Hematopoietic multipotent progenitor cell treated with erythropoietin and hydrocortisone succinate and interleukin-3 and kit ligand, for 17 days (in vitro differentiated cells): ENCODE data around the gene S100A11.

Source experiments
- DNase-seq: peaks from one replicate; pipeline ENCODE4 v3.0.0-alpha.2; 2015; ENCODE audit warnings: low spot score

S100A11 gene

GRCh38 chr1:152001631-152002584, 34.9 kb downstream of the S100A11 start:
- DNase-seq, result peak; percentile 84

- DNase-seq, result no peak
These were observed 35.7 kb downstream of the S100A11 start for GRCh38 chr1:152000964-152001630.

GRCh38 chr1:151998611-151999362, 38.0 kb downstream of the S100A11 start:
- DNase-seq, result no peak

DNA sequence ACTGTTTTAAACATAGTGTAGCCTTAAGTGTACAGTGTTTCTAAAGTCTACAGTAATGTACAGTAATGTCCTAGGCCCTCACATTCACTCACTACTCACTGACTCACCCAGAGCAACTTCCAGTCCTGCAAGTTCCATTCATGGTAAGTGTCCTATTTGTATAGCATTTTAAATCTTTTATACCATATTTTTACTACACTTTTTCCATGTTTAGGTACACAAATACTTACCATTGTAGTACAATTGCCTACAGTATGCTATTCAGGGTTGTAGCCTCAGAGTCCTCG, 39.6 kb downstream of the S100A11 start:
- DNase-seq, result no peak

GRCh38 chr1:151995774-151996173, 41.0 kb downstream of the S100A11 start:
- no peak for DNase-seq

DNA sequence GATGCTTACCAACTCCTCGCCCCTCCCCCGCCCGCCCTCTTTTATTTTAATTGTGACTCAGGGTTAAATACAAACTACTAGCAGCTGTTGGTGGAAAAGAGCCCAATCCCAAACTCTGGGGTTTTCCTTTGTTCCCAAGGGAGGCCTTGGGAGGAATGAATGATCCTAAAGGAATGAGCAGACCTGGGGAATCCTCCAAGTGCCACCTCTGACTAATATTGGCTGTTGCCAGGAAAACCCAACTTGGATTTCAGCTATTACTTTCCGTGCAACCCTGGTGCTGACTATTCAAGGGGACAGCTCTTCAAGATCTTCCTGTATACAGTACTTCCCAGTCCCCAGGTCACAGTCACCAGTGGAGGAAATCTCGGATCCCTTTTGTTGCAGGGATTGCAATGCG, 41.8 kb downstream of the S100A11 start:
- DNase-seq, result no peak

DNA sequence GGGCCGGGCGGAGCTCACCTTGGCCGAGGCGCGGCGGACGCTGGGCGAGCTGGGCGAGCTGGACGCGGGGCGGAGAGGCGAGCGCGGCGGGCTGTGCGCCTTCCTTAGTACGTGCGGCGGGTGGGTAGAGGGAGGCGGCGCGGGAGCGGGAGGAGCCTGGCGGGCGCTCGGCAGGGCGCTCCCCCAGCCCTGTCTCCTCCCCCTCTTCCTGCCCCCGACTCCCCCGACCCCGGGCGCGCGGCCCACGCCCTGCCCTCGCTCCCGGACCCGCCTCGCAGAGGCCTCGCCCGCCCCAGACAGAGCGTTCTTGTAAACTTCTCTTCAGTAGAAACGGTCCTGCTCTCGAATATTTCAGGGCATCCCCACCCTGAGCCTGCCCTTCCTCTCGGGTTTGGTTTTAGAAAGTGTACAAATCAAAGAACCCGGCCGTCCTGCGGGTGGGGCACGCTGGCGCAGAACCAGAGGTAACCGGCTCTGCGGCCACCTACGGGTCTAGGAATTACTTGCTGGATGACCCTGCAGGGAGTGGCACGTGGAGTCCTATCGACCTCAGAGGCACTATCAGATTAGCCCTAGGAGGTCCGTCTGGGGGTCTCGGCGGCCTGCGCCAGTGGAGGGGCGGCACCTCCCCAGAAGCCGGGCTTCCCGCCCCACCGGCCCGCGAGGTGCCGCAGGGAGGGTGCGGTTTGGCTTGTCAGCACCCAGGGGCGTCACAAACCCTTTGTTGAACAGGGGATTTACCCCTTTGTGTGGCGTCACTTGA, 42.9 kb downstream of the S100A11 start, which contains the start of gene S100A10:
Gene S100A10, minus strand, starts transcription at position 126 of the 763 bp plus-strand sequence. CDS start 7,629 bp downstream, outside the sequence.
- peak; percentile 66 for DNase-seq

GRCh38 chr1:151993084-151993733, 43.6 kb downstream of the S100A11 start:
- peak; percentile 53 for DNase-seq

GRCh38 chr1:151992303-151993083, 44.3 kb downstream of the S100A11 start:
- peak; percentile 80 for DNase-seq

DNA sequence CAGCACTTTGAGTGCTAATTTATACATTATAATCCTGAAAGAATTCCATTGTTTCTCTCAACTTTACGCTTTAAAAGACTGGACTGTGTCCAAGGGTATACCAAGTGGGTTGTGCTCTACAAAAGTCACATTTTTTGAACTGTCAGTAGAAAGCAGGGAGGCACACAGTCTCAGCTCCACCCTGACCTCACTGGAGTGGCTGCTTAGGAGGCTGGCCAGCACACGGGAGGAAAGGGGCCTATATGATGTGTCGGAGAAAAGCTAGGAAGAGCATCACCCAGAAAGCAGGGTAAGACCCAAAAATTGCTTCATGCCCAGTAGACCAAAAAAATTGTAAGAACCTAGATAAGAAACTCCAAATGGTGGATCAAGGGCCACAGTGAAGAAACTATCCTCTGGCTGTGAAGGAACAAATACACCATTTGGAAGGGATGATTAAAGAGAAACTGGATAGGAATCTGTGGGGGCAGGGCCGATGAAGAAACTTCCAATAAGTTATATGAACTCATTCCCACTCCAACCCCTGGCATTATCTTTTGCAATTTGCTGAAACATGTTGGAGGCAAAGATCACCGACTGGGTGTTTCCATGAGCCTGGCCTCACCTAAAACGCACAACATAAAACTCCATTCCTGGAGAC, 45.0 kb downstream of the S100A11 start:
- DNase-seq, result no peak

DNA sequence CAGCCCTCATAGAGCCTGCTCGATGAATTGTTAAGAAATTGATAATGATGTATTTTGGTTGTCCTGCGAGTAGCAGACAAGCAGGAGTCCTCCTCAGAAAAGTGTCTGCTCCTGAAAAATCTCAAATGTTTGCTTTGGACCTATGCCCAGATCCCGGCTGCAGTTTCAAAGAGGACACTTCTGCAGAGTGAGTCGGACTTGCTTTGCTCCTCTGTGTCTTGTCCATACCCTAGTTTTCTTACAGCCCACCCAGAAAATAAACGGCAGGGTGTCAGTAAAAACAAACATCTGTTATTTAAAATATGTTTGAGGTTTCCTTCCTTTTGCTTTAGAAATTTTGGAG, 46.0 kb downstream of the S100A11 start:
- no peak for DNase-seq

DNA sequence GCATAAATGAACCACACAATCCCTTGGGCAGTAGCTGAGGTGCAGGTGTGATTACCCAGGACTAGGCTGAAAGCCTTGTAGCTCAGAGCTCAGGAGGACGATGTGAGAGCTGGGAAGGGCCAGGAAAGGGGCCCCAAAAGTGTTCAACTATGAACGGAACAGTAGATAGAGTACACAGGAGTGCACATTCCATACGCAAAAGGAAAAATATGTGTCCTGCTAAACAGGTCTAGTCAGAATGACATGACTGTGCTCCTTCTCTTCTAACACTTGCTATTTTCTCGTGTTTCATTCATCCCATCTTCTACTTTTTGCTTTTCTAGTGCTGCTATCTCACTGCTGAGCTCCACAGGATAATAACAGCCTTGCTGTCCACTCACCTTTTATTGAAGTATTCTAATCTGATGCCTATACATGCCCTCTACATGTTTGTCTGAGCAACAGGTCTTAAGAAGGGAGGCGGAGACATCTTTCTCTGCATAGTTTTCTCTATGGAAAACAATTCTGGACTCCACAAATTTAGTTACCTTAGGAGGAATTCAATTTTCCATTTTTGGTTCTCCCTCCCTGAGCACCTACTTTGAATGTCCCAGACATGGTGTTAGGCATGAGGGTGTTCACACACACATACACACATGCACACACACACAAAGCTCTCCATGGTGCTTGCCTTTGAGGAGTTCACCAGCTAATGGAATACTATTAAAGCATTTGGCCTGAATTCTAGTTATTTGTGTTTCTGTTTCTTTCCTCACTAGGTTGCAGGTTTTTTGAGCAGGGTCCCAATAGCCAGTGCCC, 46.5 kb downstream of the S100A11 start:
- peak; percentile 25 for DNase-seq

DNA sequence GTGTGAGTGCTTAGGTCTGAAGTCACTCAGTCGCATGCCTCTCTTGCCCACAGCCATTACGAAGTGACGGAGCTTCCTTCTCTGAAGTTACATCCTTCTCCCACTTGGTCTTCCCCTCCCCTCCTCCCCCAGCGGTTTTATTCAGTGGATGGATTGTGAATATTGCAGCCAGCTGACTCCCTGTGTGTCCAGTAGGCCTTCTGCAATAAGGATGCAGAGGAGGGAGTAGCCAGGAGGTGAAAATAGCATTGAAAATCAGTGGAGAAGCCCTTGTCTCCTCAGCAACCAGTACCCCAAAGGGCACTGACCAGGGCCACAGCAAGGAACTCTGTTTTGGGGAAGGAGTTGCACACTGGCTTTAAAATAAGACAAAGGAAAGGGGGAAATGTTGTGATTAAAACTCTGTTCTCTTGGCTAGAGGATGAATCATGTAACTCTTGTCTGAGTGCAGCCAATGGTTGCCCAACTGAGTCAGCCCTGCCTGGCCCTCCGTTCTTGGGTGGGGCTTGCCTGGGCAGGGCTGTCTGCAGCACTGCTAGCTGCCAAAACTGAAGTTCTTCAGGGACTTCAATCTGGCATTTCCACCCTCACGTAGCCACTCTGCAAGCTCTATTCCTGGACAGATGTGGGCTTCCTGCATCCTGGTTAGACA, 47.5 kb downstream of the S100A11 start:
- peak; percentile 82 for DNase-seq

DNA sequence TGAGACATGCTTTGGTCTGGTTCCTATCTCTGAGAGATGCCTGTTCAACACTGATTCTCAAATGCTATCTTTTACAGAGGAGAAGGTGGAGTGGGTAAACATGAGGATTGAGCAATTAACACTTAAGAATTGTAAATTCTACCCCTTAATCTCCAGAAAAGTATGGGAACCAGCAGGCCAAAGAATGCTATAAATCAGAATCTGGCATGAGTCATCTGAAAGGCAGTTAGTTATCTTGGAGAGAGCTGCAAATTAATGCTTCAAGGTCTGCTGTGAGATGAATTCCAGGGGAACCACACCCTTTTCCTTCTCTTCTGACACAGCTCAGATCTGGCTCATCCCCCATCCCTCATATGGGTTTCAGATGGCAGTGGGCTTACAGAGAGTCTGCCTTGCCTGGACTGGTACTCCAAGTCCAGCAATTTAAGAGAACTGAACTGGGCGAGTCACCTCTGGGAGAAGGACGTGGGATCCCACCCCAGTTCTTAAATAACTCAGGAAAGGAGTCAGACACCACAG, 48.3 kb downstream of the S100A11 start:
- DNase-seq, result peak; percentile 53

- DNase-seq, result no peak
These were observed 50.2 kb downstream of the S100A11 start for GRCh38 chr1:151986501-151987190.

- DNase-seq, result no peak
These were observed 51.0 kb downstream of the S100A11 start for GRCh38 chr1:151985768-151986167.

DNA sequence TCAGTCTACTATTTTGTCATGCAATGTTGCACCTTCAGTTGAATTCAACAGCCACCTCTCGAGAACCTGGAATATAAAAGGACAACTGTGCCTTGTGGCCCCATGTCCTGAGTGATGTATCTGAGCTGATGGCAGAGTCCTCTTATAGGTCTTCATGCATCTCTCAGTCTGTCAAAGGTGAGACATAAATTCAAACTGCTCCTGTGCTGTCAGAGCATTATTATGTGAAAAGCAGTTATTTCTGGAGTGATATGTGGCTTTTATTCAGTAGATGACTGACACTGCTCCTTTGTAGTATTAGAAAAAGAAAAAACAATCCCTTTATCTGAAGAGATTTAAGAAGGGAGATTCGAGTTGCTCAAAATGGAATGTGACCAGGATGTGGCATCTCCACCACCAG, 51.5 kb downstream of the S100A11 start:
- DNase-seq, result no peak
